ENCODE results near the gene MAPKAPK3.

MAPKAPK3 gene

DNA sequence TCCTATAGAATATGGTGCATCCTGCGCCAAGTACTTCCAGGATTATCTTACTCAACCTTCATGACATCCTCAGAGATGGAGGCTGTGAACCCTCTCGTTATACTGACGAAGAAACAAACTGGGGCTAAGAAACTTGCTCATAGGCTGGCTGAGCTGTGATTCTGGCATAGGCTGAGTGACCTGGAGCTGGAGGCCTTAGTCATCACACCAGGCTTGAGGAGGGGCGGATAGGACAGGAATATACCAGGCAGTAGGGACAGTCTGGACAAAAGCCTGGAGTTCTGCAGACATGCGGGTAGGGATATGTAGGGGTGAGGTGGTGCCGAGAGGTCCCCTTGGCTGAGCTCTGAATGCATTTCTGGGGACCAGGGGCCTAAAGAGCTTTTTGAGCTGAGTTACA is 29.6 kb upstream of the MAPKAPK3 start:
- no peak for DNase-seq (ENCODE audit: low read depth)

DNA sequence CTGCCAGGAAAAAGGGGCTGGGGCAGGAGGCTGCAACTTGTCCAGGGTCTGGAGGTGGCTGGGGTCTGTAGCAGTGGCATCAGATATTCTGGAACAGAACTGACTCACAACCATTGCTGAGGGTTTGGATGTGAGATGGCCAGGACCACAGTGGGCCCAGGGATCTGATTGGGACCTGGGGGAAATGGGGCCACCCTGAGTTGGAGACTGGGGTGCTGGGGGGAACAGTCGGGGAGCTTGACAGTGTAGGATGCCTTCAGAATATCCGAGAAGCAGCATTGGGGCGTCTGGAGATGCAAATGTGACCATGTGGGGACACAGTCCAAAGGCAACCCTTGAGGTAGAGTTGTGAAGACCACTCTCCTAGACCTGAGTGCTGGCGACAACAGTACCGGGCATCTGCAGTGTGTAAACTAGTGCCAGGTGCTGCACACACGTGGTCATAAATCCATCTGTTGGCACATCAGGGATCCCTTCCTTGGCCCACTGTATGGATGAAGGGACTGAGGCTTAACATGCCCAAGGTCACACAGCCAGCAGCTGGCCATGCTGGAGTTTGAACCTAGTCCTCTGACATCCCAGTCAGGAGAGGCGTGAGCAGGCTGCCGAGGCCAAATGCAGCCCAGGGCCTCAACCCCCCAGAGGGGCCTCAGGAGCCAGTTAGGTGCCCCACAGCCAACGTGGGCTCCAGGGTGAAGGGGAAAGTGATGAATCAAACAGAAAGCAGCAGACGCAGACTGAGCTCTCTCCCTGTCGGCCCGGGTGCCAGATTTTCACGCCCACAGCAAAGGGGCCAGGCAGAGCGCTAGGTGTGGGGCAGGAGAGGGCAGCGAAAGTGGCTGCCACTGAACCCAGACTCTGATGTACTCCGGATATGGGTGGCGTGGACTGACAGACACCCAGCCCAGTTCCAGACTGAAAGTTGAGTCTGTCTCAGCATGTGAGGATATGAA is 28.9 kb upstream of the MAPKAPK3 start:
- no peak for DNase-seq (ENCODE audit: low read depth)

DNA sequence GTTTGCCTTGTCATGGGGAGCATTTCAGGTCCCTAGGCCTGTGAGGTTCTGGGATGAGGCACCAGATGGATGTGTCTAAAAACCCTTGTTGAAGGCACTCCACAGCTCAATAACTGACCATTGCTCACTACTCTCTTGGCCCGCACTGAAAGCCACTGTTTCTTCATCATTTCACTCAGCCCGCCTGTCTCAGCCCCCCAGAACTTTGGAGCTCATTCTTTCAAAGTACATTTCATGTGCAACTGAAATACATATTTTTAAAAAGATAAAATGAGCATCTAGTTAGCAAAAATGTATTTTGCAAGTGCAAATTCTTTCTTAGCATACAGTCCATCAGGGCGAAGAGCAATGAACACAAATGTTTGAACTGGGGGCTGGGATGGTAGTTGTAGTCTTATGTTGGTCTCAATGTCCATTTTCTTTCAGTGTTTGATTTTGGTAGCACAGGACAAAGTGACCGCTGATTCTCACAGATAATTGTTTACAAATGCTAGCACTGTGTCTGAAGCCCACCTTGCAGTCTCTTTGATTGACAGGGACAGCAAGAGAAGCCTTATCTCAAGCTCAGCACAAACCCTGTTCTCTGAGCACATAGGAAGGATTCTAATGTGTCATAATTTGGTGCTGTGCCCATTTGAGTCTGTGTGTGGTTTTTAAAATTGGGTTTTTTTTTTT is 28.1 kb upstream of the MAPKAPK3 start:
- no peak for DNase-seq (ENCODE audit: low read depth)

DNA sequence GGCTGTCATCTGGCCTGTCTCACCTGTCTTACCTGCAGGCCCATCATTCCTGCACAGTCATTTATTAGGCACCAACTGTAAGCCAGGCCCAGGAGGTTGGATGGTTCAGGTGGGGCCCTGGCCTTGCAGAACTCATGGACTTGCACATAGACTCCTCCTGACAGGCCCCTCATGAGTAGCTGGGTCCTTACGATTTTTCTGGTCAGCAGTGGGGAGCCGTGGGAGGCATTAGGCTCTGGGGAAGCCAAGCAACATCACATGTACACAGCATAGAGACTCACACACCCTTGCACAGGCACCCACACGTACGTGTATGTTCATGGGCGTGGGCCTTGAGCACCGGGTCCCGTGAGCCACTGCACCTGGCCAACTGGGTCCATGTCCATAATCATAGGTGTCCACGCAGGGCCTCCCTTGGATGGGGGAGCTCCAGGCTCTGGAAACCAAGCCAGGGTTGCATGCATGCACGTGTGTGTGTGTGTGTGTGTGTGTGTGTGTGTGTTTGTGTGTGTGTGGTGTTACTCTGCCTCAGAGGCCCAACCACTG is 25.7 kb upstream of the MAPKAPK3 start:
- DNase-seq (ENCODE audit: low read depth) = no peak

DNA sequence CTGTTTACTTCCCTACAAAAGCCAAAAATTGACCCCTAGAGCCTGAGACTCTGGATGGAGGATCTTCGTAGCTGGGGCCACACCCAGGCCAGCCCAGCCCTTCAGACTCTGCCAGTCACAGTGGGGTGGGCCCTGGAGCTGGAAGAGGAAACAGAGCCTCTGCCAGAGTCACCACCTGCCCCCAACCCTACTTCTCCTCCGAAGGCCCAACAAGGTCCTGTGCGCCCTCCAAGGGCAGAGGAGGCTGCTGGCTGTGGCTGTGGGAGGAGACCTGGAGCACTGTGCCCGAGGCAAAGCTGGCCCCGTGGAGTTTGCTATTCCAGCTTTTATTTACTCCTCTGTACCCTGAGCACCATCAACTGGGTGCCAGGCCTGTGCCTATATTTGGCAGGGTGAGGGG is 24.4 kb upstream of the MAPKAPK3 start:
- no peak for DNase-seq (ENCODE audit: low read depth)

DNA sequence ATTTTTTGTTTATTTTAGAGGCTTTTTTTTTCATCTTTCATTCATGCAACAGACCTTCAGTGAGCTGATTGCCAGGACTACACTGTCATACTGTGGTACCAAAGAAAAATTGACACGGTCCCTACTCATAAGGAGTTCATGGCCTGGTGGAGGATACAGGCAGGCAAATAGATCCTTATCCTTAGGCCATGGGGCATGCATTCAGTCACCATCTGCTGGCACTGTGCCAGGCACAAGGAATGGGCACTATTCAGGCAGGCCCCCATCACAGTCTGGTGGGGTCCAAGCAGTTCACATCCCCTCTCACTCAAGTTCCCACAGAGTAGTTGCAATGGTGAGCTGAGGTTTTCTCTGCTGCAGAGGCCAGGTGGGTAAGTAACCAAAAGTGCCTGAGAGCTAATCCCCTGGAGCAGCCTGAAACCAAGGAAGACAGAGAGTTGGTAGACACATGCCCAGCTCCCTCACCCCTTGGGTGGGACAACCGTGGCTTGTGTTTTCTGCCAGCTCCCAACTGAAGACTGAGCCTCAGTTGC is 22.6 kb upstream of the MAPKAPK3 start:
- no peak for DNase-seq (ENCODE audit: low read depth)

DNA sequence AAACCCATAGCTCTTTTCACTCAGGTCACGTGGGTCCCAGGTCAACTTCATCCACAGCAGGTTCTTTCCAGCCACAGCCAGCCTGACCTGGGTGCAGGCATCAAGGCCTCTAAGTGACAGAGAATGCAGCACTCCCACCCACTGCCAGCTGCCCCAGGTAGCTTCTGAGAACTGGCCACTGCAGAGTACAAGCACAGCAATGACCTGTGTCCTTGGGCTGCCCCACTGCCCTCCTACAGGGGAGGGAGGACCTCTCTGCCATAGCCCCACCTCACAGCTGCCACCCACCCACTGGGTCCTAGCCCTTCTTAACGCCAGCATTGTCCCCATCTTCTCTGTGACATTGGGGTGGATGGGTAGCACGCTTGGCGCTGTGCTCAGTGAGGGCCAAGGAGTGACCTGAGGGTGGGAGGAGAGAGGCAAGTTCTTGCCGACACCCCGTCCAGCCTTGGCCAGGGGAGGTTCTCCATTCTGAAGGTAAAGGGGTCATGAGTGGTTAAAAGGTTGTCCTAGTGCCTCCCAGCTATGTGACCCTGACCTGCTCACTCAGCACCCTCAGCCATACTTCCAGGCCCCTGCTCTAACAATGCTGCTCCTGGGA is 17.7 kb upstream of the MAPKAPK3 start:
- no peak for DNase-seq (ENCODE audit: low read depth)

DNA sequence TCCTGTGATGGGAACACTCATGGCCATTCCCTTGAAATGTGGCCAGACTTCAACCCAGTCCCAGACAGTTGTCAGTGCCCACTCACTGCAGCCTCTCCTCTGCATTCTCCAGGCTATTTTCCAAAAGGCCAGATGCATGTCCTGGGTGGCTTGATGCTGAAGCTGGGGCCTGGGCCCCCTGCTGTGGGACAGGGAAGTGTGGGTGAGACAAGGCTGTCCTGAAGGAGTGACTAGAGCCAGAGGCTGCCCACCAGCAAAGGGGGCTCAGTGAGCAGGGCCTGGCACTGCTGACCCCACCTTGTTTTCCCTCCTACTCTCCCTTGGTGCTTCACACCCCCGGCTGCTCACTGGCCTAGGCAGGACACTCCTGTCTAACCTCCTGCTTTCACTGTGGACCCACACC is 17.2 kb upstream of the MAPKAPK3 start:
- no peak for DNase-seq (ENCODE audit: low read depth)

DNA sequence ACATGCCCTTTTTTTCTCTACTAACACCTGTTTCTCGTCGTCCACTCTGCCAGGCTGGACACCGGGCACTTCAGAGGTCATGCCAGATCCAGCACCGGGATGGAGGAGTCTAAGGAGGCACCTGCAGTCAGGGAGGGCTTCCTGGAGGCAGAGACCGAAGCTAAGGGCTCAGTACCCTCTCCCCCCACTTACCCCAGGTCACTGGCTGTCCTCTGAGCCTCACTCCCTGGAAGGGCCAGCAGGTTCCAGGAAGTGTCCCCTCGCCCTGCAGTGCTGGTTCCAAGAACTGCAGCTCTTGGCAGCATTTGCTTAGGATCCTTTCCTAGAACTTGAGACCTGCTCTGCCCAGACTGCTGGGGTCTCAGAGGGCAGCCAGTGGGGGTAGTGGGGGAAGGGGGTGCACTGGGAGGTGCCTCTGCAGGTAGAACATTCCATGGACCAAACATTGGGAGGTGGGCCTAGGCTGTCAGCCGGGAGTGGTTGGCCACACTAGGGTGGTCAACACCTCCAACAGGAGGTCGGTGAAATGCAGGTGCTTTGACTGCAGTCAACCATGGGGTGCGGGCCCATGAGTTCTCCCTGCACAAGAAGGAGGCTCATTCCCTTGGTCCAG is 16.7 kb upstream of the MAPKAPK3 start:
- no peak for DNase-seq (ENCODE audit: low read depth)

DNA sequence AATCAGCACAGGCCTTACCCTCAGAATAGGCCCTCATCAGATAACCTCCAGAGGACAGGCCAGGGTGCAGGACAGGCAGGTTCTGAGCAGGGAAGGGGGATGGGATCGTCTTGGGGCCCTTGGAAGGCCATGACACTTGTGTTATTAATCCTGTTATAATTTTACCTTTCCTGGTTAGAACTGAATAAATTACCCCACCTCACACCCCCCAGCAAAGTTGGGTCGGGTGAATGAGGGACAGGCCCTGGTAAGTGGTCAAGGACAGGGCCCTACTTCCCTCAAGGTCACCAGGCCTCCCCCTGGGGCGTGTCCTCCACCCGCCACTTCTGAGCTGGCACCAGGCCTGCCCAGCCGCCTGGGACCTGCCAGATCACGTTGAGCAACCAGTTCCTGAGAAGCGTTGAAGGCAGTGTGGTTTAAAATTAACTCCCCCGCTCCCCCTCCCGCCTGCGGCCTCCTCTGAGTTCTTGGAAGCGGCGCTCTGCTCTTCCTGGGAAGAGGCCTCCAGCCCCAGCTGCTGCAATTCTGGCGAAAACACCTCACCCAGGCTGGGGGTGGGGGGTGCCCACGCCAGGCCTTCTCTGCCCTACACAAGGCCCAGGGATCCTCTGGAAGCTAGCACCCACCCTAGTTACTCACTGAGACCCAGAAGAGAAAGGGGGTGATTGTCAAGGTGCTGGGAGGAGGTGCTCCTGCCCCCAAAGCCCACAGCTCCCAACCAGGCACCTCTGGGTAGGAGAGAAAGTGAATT is 15.9 kb upstream of the MAPKAPK3 start:
- peak; percentile 39 for DNase-seq (ENCODE audit: low read depth)

DNA sequence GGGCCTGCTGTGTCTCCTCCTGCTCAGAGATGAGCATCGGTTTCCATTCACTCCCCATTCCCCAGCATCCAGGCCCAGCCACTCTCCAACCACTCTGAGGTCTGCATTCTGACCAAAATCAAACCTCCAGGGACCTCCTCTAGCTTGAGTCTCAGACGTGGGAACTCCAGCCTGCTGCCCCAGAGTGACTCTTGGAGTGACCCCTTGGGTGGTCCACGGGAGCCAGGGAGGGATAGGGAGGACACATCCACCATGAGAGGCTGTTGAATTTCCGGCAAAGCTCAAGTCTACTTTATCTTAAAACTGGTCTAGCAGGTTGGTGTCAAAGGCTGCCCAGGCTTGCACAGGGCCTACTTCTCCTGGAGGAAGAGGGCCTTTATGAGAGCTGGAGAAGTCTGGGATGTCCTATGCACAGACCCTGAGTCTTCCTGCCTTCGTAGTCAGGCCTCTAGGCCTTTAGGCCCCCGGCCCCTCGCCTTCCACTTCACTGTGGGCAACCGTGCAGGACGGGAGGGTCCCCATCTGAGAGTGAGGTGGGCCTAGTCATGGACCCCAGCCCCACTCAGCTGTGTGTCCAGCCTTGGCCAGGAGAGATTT is 14.3 kb upstream of the MAPKAPK3 start:
- no peak for DNase-seq (ENCODE audit: low read depth)

DNA sequence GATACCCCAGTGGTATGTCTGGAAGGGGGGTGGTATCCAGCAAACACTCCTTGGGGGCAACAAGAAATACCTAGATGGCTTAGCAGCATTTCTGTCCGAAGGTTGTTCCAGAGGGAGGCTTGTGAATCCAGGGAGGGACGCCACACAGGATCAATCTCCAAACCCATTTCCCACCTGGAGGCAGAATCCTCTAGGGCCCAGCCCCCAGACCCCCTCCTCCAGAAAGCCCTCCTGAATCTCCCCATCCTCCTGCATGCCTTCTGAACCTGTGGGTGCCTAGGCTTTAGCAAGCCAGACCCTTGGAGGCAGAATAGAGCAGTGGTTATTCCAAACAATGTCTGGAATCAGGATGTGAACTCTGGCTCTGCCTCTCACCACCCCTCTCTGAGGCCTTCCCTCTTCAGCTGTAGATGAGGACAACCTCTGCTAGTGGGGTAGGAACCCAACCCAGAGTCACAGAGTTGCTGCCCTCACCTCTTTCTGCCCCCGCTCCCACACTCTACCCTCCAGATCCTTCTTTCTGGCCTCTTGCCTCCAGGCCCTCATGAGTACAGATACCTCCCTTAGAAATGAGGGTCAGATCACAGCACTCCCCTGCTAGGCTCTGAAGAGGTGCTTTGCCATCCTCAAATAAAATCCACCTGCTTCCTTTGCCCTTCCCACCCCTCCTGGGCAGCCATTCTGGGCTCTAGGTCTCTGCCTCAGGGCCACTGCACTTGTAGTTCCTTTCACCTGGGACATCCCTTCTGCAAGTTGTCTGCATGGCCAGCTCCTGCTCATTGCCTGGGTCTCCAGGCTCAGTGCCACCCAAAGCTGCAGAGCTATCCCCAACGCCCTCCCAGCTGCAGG is 13.5 kb upstream of the MAPKAPK3 start:
- DNase-seq (ENCODE audit: low read depth) = no peak

DNA sequence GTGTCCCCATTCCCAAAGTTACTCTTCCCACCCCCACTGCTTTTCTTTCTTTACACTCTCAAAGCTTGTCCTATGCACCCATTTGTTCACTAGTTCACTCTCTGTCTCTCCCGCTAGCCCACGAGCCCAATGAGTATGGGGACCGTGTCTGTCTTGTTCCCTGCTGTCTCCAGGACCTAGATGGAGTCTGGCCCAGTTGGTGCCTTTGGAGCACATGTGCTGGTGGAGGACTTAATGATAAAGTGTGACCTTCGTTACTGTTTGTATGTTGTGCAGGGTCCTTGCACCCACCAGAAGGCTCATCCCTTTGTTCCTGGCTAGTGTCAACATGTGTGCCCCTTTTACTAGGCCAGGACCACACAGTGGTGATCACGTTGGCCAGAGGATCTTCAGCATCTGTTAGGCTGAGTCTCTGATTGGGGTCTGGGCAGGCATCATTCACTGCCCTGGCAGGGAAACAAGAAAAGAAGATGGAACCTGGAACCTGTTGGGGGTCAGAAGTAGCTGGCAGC is 12.8 kb upstream of the MAPKAPK3 start:
- DNase-seq (ENCODE audit: low read depth) = no peak

DNA sequence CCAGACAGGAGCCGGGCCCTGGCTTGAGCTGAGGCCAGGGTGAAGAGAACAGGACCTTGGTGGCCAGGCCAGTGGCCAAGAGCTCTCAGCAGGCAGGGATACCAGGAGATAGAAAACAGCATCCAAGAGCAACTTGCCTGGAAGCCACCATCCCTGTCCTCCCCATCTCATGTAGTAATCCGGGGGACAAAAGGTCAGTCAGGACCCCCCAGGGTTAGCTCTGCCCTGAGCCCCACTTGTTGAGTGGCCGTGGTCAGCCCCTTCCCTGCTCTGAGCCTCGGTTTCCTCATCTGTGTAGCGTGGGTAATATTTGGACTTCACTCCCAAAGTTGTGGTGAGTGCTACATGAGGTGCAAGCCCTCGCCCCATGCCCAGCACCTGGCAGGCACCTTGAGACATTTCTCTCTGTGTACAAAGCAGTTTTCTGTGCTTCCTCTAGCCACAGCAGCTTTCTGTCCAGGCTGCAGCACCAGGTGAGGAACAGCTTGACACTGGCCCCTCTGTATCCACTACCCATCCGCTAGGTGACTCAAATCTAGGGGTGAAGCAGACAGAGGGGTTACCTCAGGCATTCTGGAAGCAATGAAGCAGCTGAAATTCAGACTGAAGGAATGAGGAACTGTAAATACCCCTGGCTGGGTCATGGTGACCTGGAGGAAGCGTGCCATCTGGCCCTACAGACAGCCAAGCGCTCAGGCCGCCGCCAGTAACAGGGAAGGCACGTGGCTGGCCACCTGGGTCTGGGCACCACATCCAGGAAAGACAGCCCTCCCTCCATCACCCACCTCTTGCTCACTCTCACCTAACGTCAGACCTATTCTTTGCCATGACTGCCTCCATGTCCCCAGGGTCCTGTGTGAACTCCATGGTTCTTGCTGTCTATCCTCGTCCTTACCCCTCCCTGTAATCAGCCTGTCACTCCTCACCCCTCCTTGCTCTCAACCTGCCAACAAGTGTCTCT is 12.0 kb upstream of the MAPKAPK3 start:
- DNase-seq (ENCODE audit: low read depth) = no peak

DNA sequence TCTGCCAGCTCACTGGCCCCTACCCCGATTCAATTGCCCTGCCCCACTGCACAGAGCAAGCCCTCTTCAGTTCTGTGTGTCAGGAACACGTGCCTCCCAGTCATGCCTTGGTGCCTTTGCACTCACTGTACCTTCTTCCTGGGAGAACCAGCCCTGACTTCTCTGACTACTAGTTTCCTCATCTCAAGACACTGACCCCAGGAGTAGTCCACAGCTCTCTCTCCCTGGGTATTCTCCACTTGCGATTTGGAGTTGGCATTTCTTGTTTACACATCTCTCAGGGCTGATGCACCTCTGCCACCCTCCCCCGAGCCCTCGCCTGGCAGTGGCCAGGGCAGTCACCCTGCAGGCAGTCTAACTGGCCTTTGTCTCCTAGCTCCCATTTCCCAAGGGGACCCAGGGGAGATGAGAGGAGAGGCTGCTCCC is 11.0 kb upstream of the MAPKAPK3 start:
- DNase-seq (ENCODE audit: low read depth) = no peak

DNA sequence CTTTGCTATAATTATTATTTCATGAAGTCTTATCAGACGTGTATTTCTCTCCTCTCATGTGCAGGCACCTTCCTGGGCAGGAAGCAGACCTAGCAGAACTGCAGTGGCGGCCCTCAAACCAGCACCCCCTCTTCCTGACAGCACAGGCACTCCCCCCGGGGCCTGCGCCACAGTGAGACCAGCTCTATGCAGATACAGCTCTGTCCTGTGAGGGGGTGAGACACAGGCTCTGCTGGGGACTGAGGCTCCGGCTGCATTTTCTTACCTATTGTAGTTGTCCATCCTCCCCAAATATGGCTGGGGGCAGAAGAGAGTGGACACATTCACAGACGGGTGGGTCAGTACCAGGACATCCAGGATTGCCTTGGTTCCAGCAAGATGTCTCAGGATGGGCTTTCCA is 10.4 kb upstream of the MAPKAPK3 start:
- DNase-seq (ENCODE audit: low read depth) = no peak

DNA sequence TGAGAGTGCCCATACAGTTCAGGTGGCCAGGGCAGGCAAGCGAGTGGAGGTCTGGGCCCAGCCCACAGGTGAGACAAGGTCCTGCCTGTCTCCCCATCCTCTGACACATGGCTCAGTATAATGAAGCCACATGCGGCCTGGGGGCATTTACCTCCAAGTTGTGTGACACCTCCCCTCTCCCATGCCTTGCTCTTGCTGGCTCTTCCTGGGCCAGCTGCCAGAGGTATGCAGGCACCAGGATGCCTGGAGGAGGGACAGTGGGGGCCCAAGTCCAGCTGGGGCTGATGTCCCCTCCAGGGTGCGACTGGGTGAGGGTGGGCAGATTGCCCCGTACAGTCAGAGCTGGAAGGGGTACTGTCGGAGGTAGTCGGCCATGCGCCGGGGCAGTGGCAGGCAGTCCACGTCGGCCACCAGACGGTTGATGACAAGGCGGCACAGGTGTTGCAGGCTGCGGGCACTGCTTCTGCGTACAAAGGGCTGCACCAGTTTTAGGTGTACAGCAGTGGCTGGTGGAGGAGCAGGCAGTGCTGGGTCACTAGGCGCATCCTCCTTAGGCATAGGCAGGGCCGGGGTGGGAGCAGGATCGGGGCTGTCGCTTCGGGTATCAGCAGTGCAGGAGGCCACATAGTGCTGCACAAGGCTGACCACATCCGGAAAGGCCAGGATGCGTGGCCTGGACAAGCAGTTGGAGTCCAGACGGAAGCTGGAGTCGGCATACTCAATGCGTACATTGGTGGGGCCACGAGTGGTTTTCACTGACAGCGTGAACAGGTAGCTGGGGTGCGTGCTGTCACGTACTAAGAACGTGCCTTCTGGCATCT is 9.5 kb upstream of the MAPKAPK3 start:
- DNase-seq (ENCODE audit: low read depth) = no peak
